A549 (cell line): ENCODE results near the gene SLCO2B1. TPM values are rescaled to one million over a fixed set of nuclear protein-coding genes. Genes with fewer than 3 reads are reported as not detected.

ENCODE experiments used
- ATAC-seq, 2 experiments: fragments of 200-7000 bp in 1 of 2; fragments of >200 bp in 1 of 2; cut with Nextera tagmentation in 1 of 2; cut with Tn5 transposase in 1 of 2; 3 replicates each; pipeline versions ENCODE4 v1.8.0 to v1.9.1; 2018 to 2020; ENCODE audit warnings: mild to moderate bottlenecking in 1 of 2, moderate library complexity in 1 of 2
- CTCF ChIA-PET: fragments of 300-600 bp; sonication (Branson Sonifier 250); formaldehyde crosslinking; extraction: SDS; loops from one replicate; lab custom pipeline; 2021; ENCODE audit warnings: antibody characterized with exemption, inconsistent platforms; lab: Yijun Ruan, JAX
- POLR2A ChIA-PET: fragments of 350-600 bp; formaldehyde crosslinking; extraction: SDS; loops from one replicate; lab custom pipeline; 2021; ENCODE audit warnings: antibody characterized with exemption, inconsistent platforms; lab: Yijun Ruan, JAX
- DNase-seq, 2 experiments: peaks; one replicate each; pipeline versions ENCODE4 v3.0.0 to v3.0.0-alpha.2; 2011 to 2016; ENCODE audit warnings: low read depth in 1 of 2, low spot score in 1 of 2
- FAIRE-seq: peaks from 2 replicates; lab custom pipeline; 2011; peaks lifted over from hg19 to GRCh38; lab: Jason Lieb, UNC
- H3K27ac ChIP-seq, 2 experiments: fragments of >200 bp; sonication (Bioruptor Twin); formaldehyde crosslinking; 3 replicates each; pipeline ENCODE4 v1.5.1; 2016 to 2017
- H3K4me1 ChIP-seq: fragments of >200 bp; sonication (Bioruptor Twin); formaldehyde crosslinking; 3 replicates; pipeline ENCODE4 v1.6.1; 2016
- H3K4me2 ChIP-seq: fragments of >200 bp; sonication (Bioruptor Twin); formaldehyde crosslinking; 3 replicates; pipeline ENCODE4 v1.6.1; 2016
- H3K4me3 ChIP-seq: fragments of >200 bp; sonication (Bioruptor Twin); formaldehyde crosslinking; 3 replicates; pipeline ENCODE4 v1.5.1; 2016
- H3K9me3 ChIP-seq: fragments of >200 bp; sonication (Bioruptor Twin); formaldehyde crosslinking; 3 replicates; pipeline ENCODE4 v1.6.1; 2016
- BHLHE40 ChIP-seq: IDR thresholded peaks from 2 replicates; pipeline ENCODE4 v1.6.1; 2012; ENCODE audit warnings: low read depth, low read length, inconsistent platforms
- CHD4 ChIP-seq: fragments of 200-600 bp; sonication (generic); IDR thresholded peaks from 2 replicates; pipeline ENCODE4 v1.6.1; 2016; ENCODE audit warnings: antibody characterized with exemption, mild to moderate bottlenecking, borderline replicate concordance
- EHF ChIP-seq: fragments of 250-450 bp; sonication (Bioruptor Pico); IDR thresholded peaks from 2 replicates; pipeline ENCODE4 v1.5.0; 2020; ENCODE audit warnings: mild to moderate bottlenecking
- EHMT2 ChIP-seq: fragments of 200-600 bp; sonication (generic); IDR thresholded peaks from 2 replicates; pipeline ENCODE4 v1.6.1; 2016; ENCODE audit warnings: antibody characterized with exemption, low read depth, mild to moderate bottlenecking, moderate library complexity
- FOXS1 ChIP-seq: fragments of 250-450 bp; sonication (Bioruptor Pico); IDR thresholded peaks from 2 replicates; pipeline ENCODE4 v1.5.0; 2020; ENCODE audit warnings: mild to moderate bottlenecking, moderate library complexity
- HDAC2 ChIP-seq: fragments of 200-600 bp; sonication (generic); IDR thresholded peaks from 2 replicates; pipeline ENCODE4 v1.6.1; 2016
- HOXB5 ChIP-seq: fragments of 250-450 bp; sonication (Bioruptor Pico); IDR thresholded peaks from 2 replicates; pipeline ENCODE4 v1.5.0; 2020; ENCODE audit warnings: mild to moderate bottlenecking, moderate library complexity
- JUN ChIP-seq, 2 experiments: fragments of >200 bp; sonication (Bioruptor Twin); formaldehyde crosslinking; IDR thresholded peaks; 2 replicates in 1 of 2; 3 replicates in 1 of 2; pipeline ENCODE4 v1.6.1; 2016 to 2017
- NFE2L2 ChIP-seq: fragments of 150-350 bp; conservative IDR thresholded peaks from 2 replicates; pipeline ENCODE4 v1.6.1; 2014; ENCODE audit warnings: low read length
- NPAS2 ChIP-seq: fragments of 250-450 bp; sonication (Bioruptor Pico); IDR thresholded peaks from 2 replicates; pipeline ENCODE4 v1.8.0; 2022; ENCODE audit warnings: mild to moderate bottlenecking, moderate library complexity, borderline replicate concordance
- NR3C1 ChIP-seq: fragments of >200 bp; sonication (Bioruptor Twin); formaldehyde crosslinking; IDR thresholded peaks from 3 replicates; pipeline ENCODE4 v1.6.1; 2017
- RAD21 ChIP-seq, 2 experiments: fragments of >200 bp in 1 of 2; sonication (Bioruptor Twin) in 1 of 2; formaldehyde crosslinking in 1 of 2; IDR thresholded peaks in 1 of 2; conservative IDR thresholded peaks in 1 of 2; 2 replicates in 1 of 2; 3 replicates in 1 of 2; pipeline ENCODE4 v1.6.1; 2012 to 2018; ENCODE audit warnings: inconsistent platforms in 1 of 2
- RARB ChIP-seq: fragments of 250-450 bp; sonication (Bioruptor Pico); IDR thresholded peaks from 2 replicates; pipeline ENCODE4 v1.8.0; 2021; ENCODE audit warnings: mild to moderate bottlenecking, moderate library complexity
- RFX5 ChIP-seq: fragments of 450-650 bp; IDR thresholded peaks from 2 replicates; pipeline ENCODE4 v1.7.1; 2014; ENCODE audit warnings: antibody characterized with exemption, mild to moderate bottlenecking, moderate library complexity
- ZSCAN20 ChIP-seq: fragments of 250-450 bp; sonication (Bioruptor Pico); IDR thresholded peaks from 2 replicates; pipeline ENCODE4 v1.8.0; 2022; ENCODE audit warnings: mild to moderate bottlenecking, moderate library complexity
- WGBS: methylation state at CpG from one replicate; pipeline ENCODE4 v1.1.6; 2017; ENCODE audit errors: missing lambda C conversion rate; 5-methylcytosine and 5-hydroxymethylcytosine counted together
- polyA plus RNA-seq, 4 experiments: library from polyadenylated mRNA; depleted of rRNA in 3 of 4; stranded (reverse); fragments of >200 nt; fragmentation: RNase III in 1 of 4; extraction: RNeasy Plus Mini Kit Qiagen cat#74134 plus additional on column Dnase treatment in 1 of 4; gene quantifications; 2 replicates in 3 of 4; 3 replicates in 1 of 4; pipeline ENCODE4 v1.2.3, GENCODE V29; 2011 to 2017
- TF ChIP-seq, protein P1 (sequence below): fragments of 150-350 bp; IDR thresholded peaks from 2 replicates; pipeline ENCODE4 v1.6.1; 2014; ENCODE audit warnings: low read depth, mild to moderate bottlenecking, low read length
- TF ChIP-seq, protein P2 (sequence below): fragments of 250-450 bp; sonication (Bioruptor Pico); IDR thresholded peaks from 2 replicates; pipeline ENCODE4 v1.5.0; 2021; ENCODE audit warnings: mild to moderate bottlenecking, moderate library complexity, borderline replicate concordance
- TF ChIP-seq, protein P3 (sequence below): IDR thresholded peaks from 2 replicates; pipeline ENCODE4 v1.6.1; 2012
- TF ChIP-seq, protein P4 (sequence below): IDR thresholded peaks from 2 replicates; pipeline ENCODE4 v1.6.1; 2012
- TF ChIP-seq, protein P5 (sequence below): fragments of 250-450 bp; sonication (Bioruptor Pico); IDR thresholded peaks from 2 replicates; pipeline ENCODE4 v1.5.0; 2020; ENCODE audit warnings: low read depth, mild to moderate bottlenecking, moderate library complexity

SLCO2B1 gene
- polyA plus RNA-seq, 2 of the 4 experiments (the other 2 are of a cell fraction), result 4.9 to 5.2 TPM

DNA sequence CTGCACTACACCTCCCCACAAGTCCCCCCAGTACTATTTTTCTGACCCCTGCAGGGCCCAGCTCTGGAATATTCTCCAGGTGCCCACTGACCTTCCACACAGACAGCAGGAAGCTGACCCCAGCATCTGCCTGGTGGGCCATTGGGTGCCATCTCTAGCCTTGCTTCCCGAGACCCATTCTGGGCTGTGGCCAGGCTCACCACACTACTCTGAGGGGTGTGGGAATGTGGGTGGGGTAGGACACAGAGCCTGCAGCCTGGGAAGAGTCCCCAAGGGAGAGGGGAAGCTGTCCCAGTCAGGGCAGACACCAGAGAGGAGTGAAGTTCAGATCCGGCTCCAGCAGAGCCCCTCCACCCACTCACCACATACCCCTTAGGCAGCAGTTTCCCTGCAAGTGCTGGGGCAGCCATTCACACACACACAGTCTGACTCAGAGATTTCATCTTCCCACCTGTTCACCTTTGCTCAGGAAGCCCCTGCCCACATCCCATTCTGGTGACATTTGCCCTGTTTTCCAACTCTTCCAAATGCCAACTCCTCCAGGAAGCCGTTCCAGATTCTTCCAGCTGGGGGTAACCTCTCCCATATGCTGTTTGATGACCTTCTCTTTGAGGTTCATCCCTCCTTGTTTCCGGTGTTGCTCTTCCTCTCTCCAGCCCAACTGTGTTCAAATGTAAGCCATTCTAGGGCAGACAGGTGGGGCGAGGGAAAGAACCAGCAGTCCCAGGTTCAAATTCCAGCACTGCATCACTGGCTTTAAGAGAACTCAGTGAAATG lies 1.9 kb downstream of the SLCO2B1 start:
- ATAC-seq (no peak), DNase-seq (no peak), FAIRE-seq (no peak)
- Histone ChIP-seq H3K27ac (no peak overlapping the region), H3K9me3 (no peaks in the 10 kb centered on the region), H3K4me2 (no peak overlapping the region), H3K4me1 (peaks cover 15% of the 10 kb centered on the region; the same call in 2 of the 3 replicates), H3K4me3 (no peak overlapping the region)
- 70% methylated on average over 4 of the region's 5 CpGs for WGBS
- ChIA-PET CTCF (interaction anchor here (0.8 to 12.6 kb wide), 7 partner anchors 10 to 222 kb away, joined by 3 to 162 read pairs (median 6); partner anchors contain the start of gene TPBGL), POLR2A (no interaction called here)
- TF ChIP-seq BHLHE40, result no peak
- TF ChIP-seq EHMT2, result no peak
- TF ChIP-seq CHD4, result no peak
- no peak for TF ChIP-seq NFE2L2
- TF ChIP-seq NR3C1, result no peak
- TF ChIP-seq, protein P1, sequence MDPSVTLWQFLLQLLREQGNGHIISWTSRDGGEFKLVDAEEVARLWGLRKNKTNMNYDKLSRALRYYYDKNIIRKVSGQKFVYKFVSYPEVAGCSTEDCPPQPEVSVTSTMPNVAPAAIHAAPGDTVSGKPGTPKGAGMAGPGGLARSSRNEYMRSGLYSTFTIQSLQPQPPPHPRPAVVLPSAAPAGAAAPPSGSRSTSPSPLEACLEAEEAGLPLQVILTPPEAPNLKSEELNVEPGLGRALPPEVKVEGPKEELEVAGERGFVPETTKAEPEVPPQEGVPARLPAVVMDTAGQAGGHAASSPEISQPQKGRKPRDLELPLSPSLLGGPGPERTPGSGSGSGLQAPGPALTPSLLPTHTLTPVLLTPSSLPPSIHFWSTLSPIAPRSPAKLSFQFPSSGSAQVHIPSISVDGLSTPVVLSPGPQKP, result no peak
- TF ChIP-seq, protein P2, sequence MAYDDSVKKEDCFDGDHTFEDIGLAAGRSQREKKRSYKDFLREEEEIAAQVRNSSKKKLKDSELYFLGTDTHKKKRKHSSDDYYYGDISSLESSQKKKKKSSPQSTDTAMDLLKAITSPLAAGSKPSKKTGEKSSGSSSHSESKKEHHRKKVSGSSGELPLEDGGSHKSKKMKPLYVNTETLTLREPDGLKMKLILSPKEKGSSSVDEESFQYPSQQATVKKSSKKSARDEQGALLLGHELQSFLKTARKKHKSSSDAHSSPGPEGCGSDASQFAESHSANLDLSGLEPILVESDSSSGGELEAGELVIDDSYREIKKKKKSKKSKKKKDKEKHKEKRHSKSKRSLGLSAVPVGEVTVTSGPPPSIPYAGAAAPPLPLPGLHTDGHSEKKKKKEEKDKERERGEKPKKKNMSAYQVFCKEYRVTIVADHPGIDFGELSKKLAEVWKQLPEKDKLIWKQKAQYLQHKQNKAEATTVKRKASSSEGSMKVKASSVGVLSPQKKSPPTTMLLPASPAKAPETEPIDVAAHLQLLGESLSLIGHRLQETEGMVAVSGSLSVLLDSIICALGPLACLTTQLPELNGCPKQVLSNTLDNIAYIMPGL, result no peak
- no peak for TF ChIP-seq NPAS2 (CRISPR knock-in tag)
- TF ChIP-seq EHF, result no peak
- no peak for TF ChIP-seq RAD21 (conservative IDR thresholded peaks at IDR 0.05 in 1 of 2, IDR thresholded peaks at IDR 0.05 in 1 of 2)
- no peak for TF ChIP-seq JUN (IDR thresholded peaks at IDR 0.05)
- no peak for TF ChIP-seq ZSCAN20 (CRISPR knock-in tag)
- TF ChIP-seq, protein P3, sequence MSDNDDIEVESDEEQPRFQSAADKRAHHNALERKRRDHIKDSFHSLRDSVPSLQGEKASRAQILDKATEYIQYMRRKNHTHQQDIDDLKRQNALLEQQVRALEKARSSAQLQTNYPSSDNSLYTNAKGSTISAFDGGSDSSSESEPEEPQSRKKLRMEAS, result no peak
- TF ChIP-seq RARB (CRISPR knock-in tag), result no peak
- TF ChIP-seq FOXS1, result no peak
- TF ChIP-seq, protein P4, sequence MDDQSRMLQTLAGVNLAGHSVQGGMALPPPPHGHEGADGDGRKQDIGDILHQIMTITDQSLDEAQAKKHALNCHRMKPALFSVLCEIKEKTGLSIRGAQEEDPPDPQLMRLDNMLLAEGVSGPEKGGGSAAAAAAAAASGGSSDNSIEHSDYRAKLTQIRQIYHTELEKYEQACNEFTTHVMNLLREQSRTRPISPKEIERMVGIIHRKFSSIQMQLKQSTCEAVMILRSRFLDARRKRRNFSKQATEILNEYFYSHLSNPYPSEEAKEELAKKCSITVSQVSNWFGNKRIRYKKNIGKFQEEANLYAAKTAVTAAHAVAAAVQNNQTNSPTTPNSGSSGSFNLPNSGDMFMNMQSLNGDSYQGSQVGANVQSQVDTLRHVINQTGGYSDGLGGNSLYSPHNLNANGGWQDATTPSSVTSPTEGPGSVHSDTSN, result no peak
- TF ChIP-seq, protein P5, sequence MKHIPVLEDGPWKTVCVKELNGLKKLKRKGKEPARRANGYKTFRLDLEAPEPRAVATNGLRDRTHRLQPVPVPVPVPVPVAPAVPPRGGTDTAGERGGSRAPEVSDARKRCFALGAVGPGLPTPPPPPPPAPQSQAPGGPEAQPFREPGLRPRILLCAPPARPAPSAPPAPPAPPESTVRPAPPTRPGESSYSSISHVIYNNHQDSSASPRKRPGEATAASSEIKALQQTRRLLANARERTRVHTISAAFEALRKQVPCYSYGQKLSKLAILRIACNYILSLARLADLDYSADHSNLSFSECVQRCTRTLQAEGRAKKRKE, result no peak
- no peak for TF ChIP-seq RFX5
- no peak for TF ChIP-seq HDAC2
- no peak for TF ChIP-seq HOXB5 (CRISPR knock-in tag)
- TF ChIP-seq, all 56 proteins: peak for 0
